Fibroblast of lung (primary cell): ENCODE results near the gene USP20. TPM values are rescaled to one million over a fixed set of nuclear protein-coding genes. Genes with fewer than 3 reads are reported as not detected.

Source experiments
- DNase-seq, 2 donors: peaks; one replicate each; pipeline versions ENCODE4 v3.0.0 to v3.0.0-alpha.2; 2010; ENCODE audit warnings: low read depth in 2 of 2
- H2AFZ ChIP-seq: 2 replicates; pipeline ENCODE4 v1.5.1; 2012; ENCODE audit warnings: low read length, control low read depth, inconsistent platforms
- H3K27ac ChIP-seq: 2 replicates; pipeline ENCODE4 v1.5.1; 2011; ENCODE audit warnings: low read length, control low read depth; ENCODE audit not compliant: insufficient read depth
- H3K27me3 ChIP-seq: 2 replicates; pipeline ENCODE4 v1.5.1; 2011; ENCODE audit warnings: mild to moderate bottlenecking, low read length; ENCODE audit not compliant: control insufficient read depth, insufficient read depth
- H3K36me3 ChIP-seq: 2 replicates; pipeline ENCODE4 v1.5.1; 2011; ENCODE audit warnings: low read length; ENCODE audit not compliant: control insufficient read depth, insufficient read depth
- H3K4me1 ChIP-seq: 2 replicates; pipeline ENCODE4 v1.5.1; 2011; ENCODE audit warnings: low read length; ENCODE audit not compliant: control insufficient read depth, insufficient read depth; ENCODE audit errors: extremely low read depth
- H3K4me2 ChIP-seq: 2 replicates; pipeline ENCODE4 v1.5.1; 2011; ENCODE audit warnings: low read length, control low read depth; ENCODE audit not compliant: insufficient read depth; ENCODE audit errors: extremely low read depth
- H3K4me3 ChIP-seq, 4 experiments: fragments of 200-600 bp in 1 of 4; sonication (generic) in 1 of 4; replicated peaks in 1 of 4; 2 replicates each; pipeline ENCODE4 v1.5.1; 2011 to 2016; ENCODE audit warnings: low read length in 4 of 4, low read depth in 3 of 4, mild to moderate bottlenecking in 3 of 4, control low read depth in 2 of 4, inconsistent platforms in 1 of 4, mixed read lengths in 1 of 4; ENCODE audit not compliant: insufficient read depth in 1 of 4; ENCODE audit errors: control extremely low read depth in 1 of 4
- H3K79me2 ChIP-seq: 2 replicates; pipeline ENCODE4 v1.5.1; 2012; ENCODE audit warnings: mild to moderate bottlenecking, low read length, inconsistent platforms; ENCODE audit not compliant: control insufficient read depth, insufficient read depth
- H3K9ac ChIP-seq: 2 replicates; pipeline ENCODE4 v1.5.1; 2011; ENCODE audit warnings: mild to moderate bottlenecking, low read length, control low read depth; ENCODE audit not compliant: insufficient read depth
- H3K9me3 ChIP-seq: 2 replicates; pipeline ENCODE4 v1.5.1; 2012; ENCODE audit warnings: low read depth, low read length; ENCODE audit not compliant: control insufficient read depth, insufficient read depth
- H4K20me1 ChIP-seq: 2 replicates; pipeline ENCODE4 v1.5.1; 2011; ENCODE audit warnings: low read length; ENCODE audit not compliant: control insufficient read depth, insufficient read depth; ENCODE audit errors: extremely low read depth
- CTCF ChIP-seq, 2 donors: IDR thresholded peaks in 1 of 2; conservative IDR thresholded peaks in 1 of 2; 1 replicate in 1 of 2; 2 replicates in 1 of 2; pipeline ENCODE4 v1.5.1; 2011 to 2012; ENCODE audit warnings: low read length in 2 of 2, control low read depth in 1 of 2, inconsistent platforms in 1 of 2, low read depth in 1 of 2, mild to moderate bottlenecking in 1 of 2
- EZH2 ChIP-seq: IDR thresholded peaks from 2 replicates; pipeline ENCODE4 v1.5.1; 2012; ENCODE audit warnings: low read length, control low read depth, mild to moderate bottlenecking; ENCODE audit errors: missing control alignments
- polyA plus RNA-seq, 2 donors: library from polyadenylated mRNA; depleted of rRNA in 1 of 2; stranded (reverse) in 1 of 2; unstranded in 1 of 2; fragments of >200 nt; gene quantifications; 2 replicates each; pipeline ENCODE4 v1.2.1, GENCODE V29; 2011 to 2012; ENCODE audit warnings: missing spikeins in 1 of 2
- total RNA-seq: library from RNA; depleted of rRNA; stranded (reverse); fragments of >200 nt; gene quantifications from 2 replicates; pipeline ENCODE4 v1.2.1, GENCODE V29; 2014

USP20 gene
- total and polyA plus RNA-seq, 2 donors (not counting 1 experiment from before 2014, with no cell fraction given), result 6.7 to 12.9 TPM

- Histone ChIP-seq H4K20me1 (no peaks in the 10 kb centered on the region), H3K9me3 (no peaks in the 10 kb centered on the region), H3K27me3 (no peaks in the 10 kb centered on the region), H3K36me3 (peaks cover 3% of the 10 kb centered on the region), H3K4me1 (no peaks in the 10 kb centered on the region), H3K4me2 (no peak overlapping the region), H2AFZ (no peak overlapping the region), H3K27ac (no peak overlapping the region), H3K9ac (no peak overlapping the region), H3K4me3 (no peak overlapping the region), H3K79me2 (no peaks in the 10 kb centered on the region)
- DNase-seq, result no peak
- no peak for TF ChIP-seq EZH2
- TF ChIP-seq CTCF (conservative IDR thresholded peaks at IDR 0.05 in 1 of 2, IDR thresholded peaks at IDR 0.05 in 1 of 2; ENCODE audit: low read depth in 1 of 2, low read length in 2 of 2), result no peak
Measured at GRCh38 chr9:129861447-129861827, 26.2 kb downstream of the USP20 start.

GRCh38 chr9:129863059-129863690 lies 27.9 kb downstream of the USP20 start:
- Histone ChIP-seq H3K9ac (no peak overlapping the region), H3K4me1 (no peaks in the 10 kb centered on the region), H3K4me2 (no peak overlapping the region), H3K27ac (no peak overlapping the region), H3K27me3 (no peaks in the 10 kb centered on the region), H2AFZ (no peak overlapping the region), H3K4me3 (no peak overlapping the region), H3K9me3 (no peaks in the 10 kb centered on the region), H4K20me1 (no peaks in the 10 kb centered on the region), H3K79me2 (no peaks in the 10 kb centered on the region), H3K36me3 (no peaks in the 10 kb centered on the region)
- peak; percentile 61 to 96 for DNase-seq
- TF ChIP-seq EZH2, result no peak
- no peak for TF ChIP-seq CTCF (conservative IDR thresholded peaks at IDR 0.05 in 1 of 2, IDR thresholded peaks at IDR 0.05 in 1 of 2; ENCODE audit: low read depth in 1 of 2, low read length in 2 of 2)

GRCh38 chr9:129864991-129865647 lies 29.9 kb downstream of the USP20 start:
- H3K9me3 ChIP-seq, result no peaks in the 10 kb centered on the region
- H3K27ac ChIP-seq, result no peak overlapping the region
- no peak overlapping the region for H3K4me3 ChIP-seq
- no peaks in the 10 kb centered on the region for H3K27me3 ChIP-seq
- no peak overlapping the region for H3K9ac ChIP-seq
- H4K20me1 ChIP-seq, result no peaks in the 10 kb centered on the region
- no peak overlapping the region for H2AFZ ChIP-seq
- no peaks in the 10 kb centered on the region for H3K4me1 ChIP-seq
- no peaks in the 10 kb centered on the region for H3K79me2 ChIP-seq
- no peak overlapping the region for H3K4me2 ChIP-seq
- DNase-seq, result no peak
- TF ChIP-seq EZH2, result no peak
- no peaks in the 10 kb centered on the region for H3K36me3 ChIP-seq
